Glomerular visceral epithelial cell (primary cell): Measurements from ENCODE around the gene MYO1E.
"Not testable (repeated sequence)": the region's sequence is repeated elsewhere in the genome, so short reads cannot be mapped to it uniquely, and the experiment has no call there.

Experiments
- DNase-seq: peaks from one replicate; pipeline ENCODE4 v3.0.0-alpha.2; 2016; ENCODE audit errors: extremely low spot score

The MYO1E gene

GRCh38 chr15:59372352-59373211 lies at the start of gene MYO1E:
Gene MYO1E, minus strand, starts transcription at chr15:59372871. Its CDS starts 371 bp downstream, at chr15:59372500.
- peak; percentile 96 for DNase-seq

- no peak for DNase-seq
These were observed 48.4 kb upstream of the MYO1E start for GRCh38 chr15:59420986-59421618.

- no peak for DNase-seq
These were observed 47.4 kb upstream of the MYO1E start for GRCh38 chr15:59420108-59420507.

GRCh38 chr15:59419170-59419569 lies 46.5 kb upstream of the MYO1E start:
- no peak for DNase-seq

- no peak for DNase-seq
These were observed 44.1 kb upstream of the MYO1E start for GRCh38 chr15:59416816-59417215.

GRCh38 chr15:59413577-59413976 lies 40.9 kb upstream of the MYO1E start:
- DNase-seq, result no peak

GRCh38 chr15:59410391-59410896 lies 37.8 kb upstream of the MYO1E start:
- DNase-seq, result peak; percentile 89

- DNase-seq, result no peak
These were observed 35.3 kb upstream of the MYO1E start for GRCh38 chr15:59407946-59408345.

- DNase-seq, result no peak
These were observed 33.8 kb upstream of the MYO1E start for GRCh38 chr15:59406446-59406845.

GRCh38 chr15:59405079-59405478 lies 32.4 kb upstream of the MYO1E start:
- DNase-seq, result no peak

- no peak for DNase-seq
These were observed 29.3 kb upstream of the MYO1E start for GRCh38 chr15:59401824-59402569.

- not testable (repeated sequence) for DNase-seq
These were observed 28.6 kb upstream of the MYO1E start for GRCh38 chr15:59401051-59401823.

- no peak for DNase-seq
These were observed 27.6 kb upstream of the MYO1E start for GRCh38 chr15:59400103-59400813.

GRCh38 chr15:59399465-59400102 lies 26.9 kb upstream of the MYO1E start:
- DNase-seq, result no peak

GRCh38 chr15:59398220-59398619 lies 25.5 kb upstream of the MYO1E start:
- no peak for DNase-seq

GRCh38 chr15:59396679-59397078 lies 24.0 kb upstream of the MYO1E start:
- DNase-seq, result no peak

- no peak for DNase-seq
These were observed 23.5 kb upstream of the MYO1E start for GRCh38 chr15:59396211-59396610.

GRCh38 chr15:59394166-59394661 lies 21.5 kb upstream of the MYO1E start:
- no peak for DNase-seq

GRCh38 chr15:59392299-59392698 lies 19.6 kb upstream of the MYO1E start:
- no peak for DNase-seq

- DNase-seq, result no peak
These were observed 16.0 kb upstream of the MYO1E start for GRCh38 chr15:59388670-59389069.
